ENCODE measurements around the gene SRGAP1.
A peak's percentile ranks its signal among the peaks of the same experiment; 100 is the strongest.

Gene SRGAP1

GRCh38 chr12:63843721-63844390 is 644 bp upstream of the SRGAP1 start (continued):
- TF ChIP-seq PRDM4 (tag by site-specific recombination; IDR thresholded peaks at IDR 0.05) (peak; percentile 16; the same call in 1 of the 2 replicates), ZNF747 (tag by site-specific recombination; IDR thresholded peaks at IDR 0.05) (no peak), ZNF248 (tag by site-specific recombination; IDR thresholded peaks at IDR 0.05) (no peak), ZNF169 (tag by site-specific recombination; IDR thresholded peaks at IDR 0.05) (no peak), YY1 (tag by site-specific recombination; IDR thresholded peaks at IDR 0.05) (peak; percentile 37; the same call in 1 of the 2 replicates), ZEB2 (tag by site-specific recombination; IDR thresholded peaks at IDR 0.05) (peak; percentile 58), ZBTB48 (tag by site-specific recombination; IDR thresholded peaks at IDR 0.05) (peak; percentile 91), ZBTB49 (tag by site-specific recombination; IDR thresholded peaks at IDR 0.05; ENCODE audit: low read depth) (no peak), ZNF645 (tag by site-specific recombination; IDR thresholded peaks at IDR 0.05) (no peak), ZNF138 (tag by site-specific recombination; IDR thresholded peaks at IDR 0.05; ENCODE audit: borderline replicate concordance) (no peak), ZNF560 (tag by site-specific recombination; IDR thresholded peaks at IDR 0.05; ENCODE audit: borderline replicate concordance) (no peak), ZSCAN4 (tag by site-specific recombination; IDR thresholded peaks at IDR 0.05) (no peak), GFI1B (tag by site-specific recombination; IDR thresholded peaks at IDR 0.05) (no peak), ZNF449 (tag by site-specific recombination; IDR thresholded peaks at IDR 0.05) (no peak), ZNF398 (tag by site-specific recombination; IDR thresholded peaks at IDR 0.05) (no peak), ZNF626 (tag by site-specific recombination; IDR thresholded peaks at IDR 0.05) (0 out of 2 replicates have a peak, but pooled peaks have one; percentile 15), ZNF561 (tag by site-specific recombination; IDR thresholded peaks at IDR 0.05; ENCODE audit: borderline replicate concordance) (peak; percentile 99; the same call in 1 of the 2 replicates), ZNF692 (tag by site-specific recombination; IDR thresholded peaks at IDR 0.05) (peak; percentile 61; the same call in 1 of the 2 replicates), ZNF211 (tag by site-specific recombination; IDR thresholded peaks at IDR 0.05; ENCODE audit: low read depth) (no peak), PRDM6 (tag by site-specific recombination; IDR thresholded peaks at IDR 0.05) (no peak), ZNF785 (tag by site-specific recombination; IDR thresholded peaks at IDR 0.05) (no peak), ZNF76 (tag by site-specific recombination; IDR thresholded peaks at IDR 0.05; ENCODE audit: borderline replicate concordance, low read depth) (no peak; the same call in 1 of the 2 replicates), ZNF132 (tag by site-specific recombination; IDR thresholded peaks at IDR 0.05; ENCODE audit: borderline replicate concordance) (no peak), ZNF623 (tag by site-specific recombination; IDR thresholded peaks at IDR 0.05) (no peak), GLIS1 (tag by site-specific recombination; IDR thresholded peaks at IDR 0.05) (peak; percentile 84)
